Measurements from ENCODE around the gene SP5.
"Not testable (repeated sequence)": the region's sequence is repeated elsewhere in the genome, so short reads cannot be mapped to it uniquely, and the experiment has no call there.

The SP5 gene

DNA sequence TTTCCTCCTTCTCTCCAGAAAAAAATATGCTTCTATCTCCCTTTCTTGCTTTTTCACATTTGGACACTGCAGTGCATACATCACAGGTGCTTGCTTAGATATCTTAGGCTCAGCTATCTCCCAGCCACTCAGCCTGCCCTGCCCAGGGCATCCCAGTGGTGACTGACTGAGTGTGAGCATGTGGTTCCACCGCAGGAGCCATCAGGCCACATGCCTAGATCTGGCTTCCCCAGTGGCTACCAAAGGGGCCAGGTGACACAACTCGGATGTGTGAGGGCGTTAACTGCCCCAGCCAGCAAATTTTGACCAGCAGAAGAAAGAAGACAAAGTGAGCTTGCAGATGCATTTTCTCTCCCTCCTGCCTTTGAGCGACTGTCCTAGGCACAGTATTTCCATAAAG, 25.5 kb downstream of the SP5 start:
- DNase-seq, result no peak

- no peak for DNase-seq
Measured at GRCh38 chr2:170742000-170742399, 26.9 kb downstream of the SP5 start.

DNA sequence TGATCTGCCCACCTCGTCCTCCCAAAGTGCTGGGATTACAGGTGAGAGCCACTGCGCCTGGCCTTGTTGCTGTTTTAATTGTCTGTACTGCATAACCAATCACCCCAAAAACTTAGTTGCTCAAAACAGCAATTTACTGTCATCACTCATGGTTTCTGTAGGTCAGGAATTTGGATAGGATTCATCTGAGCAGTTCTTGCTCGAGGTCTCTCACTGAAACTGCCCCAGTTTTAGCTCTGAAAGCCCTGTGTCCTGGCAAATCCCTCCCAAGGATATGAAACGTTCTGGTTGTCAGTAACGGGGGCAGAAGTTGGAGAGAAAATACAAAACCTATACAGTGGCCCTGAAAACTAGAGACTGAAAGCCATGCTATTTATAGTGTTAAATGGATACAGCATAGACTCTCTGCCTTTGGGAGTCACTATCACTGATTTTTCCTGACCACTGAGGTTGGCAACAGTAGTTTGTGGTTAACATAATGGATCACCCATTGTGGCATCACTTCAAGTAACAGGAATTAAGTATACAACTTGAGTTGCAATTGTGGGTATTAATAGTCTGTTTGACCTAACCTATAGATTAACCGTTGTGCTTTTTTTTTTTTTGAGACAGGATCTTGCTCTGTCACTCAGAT, 27.9 kb downstream of the SP5 start:
- DNase-seq, result no peak

- DNase-seq, result no peak
Measured at GRCh38 chr2:170743530-170744239, 28.5 kb downstream of the SP5 start.

- no peak for DNase-seq
Measured at GRCh38 chr2:170744248-170745002, 29.3 kb downstream of the SP5 start.

DNA sequence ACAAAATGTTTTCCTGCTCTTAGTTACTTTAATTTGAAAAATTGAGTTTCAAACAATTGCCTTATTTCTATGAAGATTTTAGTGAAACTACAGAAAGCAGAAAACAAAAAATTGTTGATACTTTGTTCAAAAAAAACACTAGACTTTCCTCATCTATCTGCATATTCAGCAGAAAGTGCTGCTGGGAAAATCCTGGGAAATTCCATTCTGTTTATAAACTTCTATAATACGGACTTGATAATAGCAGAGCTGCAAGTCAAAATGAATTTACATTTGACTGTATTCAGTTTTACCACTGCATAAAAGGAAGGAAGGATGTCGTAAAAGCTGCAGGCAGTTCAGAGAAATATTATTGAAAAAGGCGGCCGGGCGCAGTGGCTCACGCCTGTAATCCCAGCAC, 30.2 kb downstream of the SP5 start:
- no peak for DNase-seq

GRCh38 chr2:170747921-170748320, 32.8 kb downstream of the SP5 start:
- DNase-seq, result no peak

DNA sequence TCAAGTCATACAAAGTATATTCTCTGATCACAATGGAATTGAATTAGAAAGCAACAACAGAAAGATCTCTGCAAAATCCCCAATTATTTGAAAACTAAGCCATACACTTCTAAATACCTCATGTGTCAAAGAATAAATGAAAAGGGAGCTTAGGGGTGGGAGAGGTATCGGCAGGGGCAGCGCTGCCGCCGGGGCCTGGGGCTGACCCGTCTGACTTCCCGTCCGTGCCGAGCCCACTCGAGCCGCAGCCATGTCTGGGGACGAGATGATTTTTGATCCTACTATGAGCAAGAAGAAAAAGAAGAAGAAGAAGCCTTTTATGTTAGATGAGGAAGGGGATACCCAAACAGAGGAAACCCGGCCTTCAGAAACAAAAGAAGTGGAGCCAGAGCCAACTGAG, 36.4 kb downstream of the SP5 start:
- DNase-seq, result not testable (repeated sequence)

- DNase-seq, result no peak
Measured at GRCh38 chr2:170761572-170761971, 46.4 kb downstream of the SP5 start.

- no peak for DNase-seq
Measured at GRCh38 chr2:170762760-170763159, 47.6 kb downstream of the SP5 start.

GRCh38 chr2:170763232-170763631, 48.1 kb downstream of the SP5 start:
- DNase-seq, result no peak

- DNase-seq, result no peak
Measured at GRCh38 chr2:170764880-170765261, 49.7 kb downstream of the SP5 start.

DNA sequence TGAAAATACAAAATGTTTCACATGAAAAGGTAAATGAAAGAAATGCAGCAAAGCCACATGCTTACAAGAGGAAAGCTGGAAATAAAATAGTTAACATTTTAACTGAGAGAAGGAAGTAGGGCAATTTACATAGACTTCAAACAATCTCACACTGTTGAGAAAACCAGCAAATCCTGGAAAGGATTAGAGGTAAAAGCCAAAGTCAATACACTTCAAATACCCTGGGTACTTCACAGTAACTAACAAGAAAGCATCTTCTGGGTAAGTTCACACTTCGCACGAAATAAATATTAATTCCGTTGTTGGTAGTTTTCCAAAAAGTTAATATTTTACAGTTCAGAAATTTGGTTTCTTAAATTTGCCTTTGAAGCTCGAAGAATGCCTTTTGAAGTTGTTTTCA, 51.6 kb downstream of the SP5 start:
- DNase-seq, result no peak
